Activated naive CD4-positive, alpha-beta T cell treated with anti-CD3 and anti-CD28 coated beads, Interleukin-2, amount 50 U/mL, for 16 hours (primary cell): Measurements from ENCODE around the gene COQ8A.
A peak's percentile ranks its signal among the peaks of the same experiment; 100 is the strongest.
"Not testable (repeated sequence)": the region's sequence is repeated elsewhere in the genome, so short reads cannot be mapped to it uniquely, and the experiment has no call there.

Experiments
- DNase-seq: peaks from one replicate; pipeline ENCODE4 v3.0.0-alpha.2; 2020

Gene COQ8A

DNA sequence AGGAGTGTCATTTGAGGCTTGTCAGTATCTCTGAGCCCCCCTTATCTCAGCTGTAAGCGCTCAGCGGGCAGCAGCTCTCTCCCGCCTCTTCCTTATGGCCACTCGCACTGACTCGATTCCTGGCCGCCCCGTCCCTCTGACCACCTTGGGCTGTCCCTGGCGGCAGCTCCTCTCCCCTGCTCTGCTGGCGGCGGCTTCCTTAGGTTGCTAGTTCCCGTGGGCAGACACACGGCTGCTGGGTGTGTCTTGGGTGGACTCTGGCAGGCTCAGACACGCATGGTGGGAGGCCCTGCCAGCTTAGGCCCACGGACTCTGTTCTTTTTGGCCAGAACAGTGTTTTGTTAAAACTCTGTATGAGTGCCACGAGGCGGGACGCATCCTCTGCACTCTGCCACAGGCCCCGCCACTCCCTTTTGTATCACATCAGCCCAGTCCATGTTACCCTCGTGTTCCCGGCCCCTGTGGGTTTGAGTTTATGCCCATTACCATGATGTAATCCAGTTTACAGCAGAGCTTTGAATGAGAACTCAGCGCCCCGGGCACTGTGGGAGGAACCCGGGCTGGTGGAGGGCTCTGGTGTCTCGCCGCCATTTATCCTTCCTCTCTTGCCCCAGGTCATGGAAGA lies 45.9 kb downstream of the COQ8A start:
- DNase-seq = no peak

DNA sequence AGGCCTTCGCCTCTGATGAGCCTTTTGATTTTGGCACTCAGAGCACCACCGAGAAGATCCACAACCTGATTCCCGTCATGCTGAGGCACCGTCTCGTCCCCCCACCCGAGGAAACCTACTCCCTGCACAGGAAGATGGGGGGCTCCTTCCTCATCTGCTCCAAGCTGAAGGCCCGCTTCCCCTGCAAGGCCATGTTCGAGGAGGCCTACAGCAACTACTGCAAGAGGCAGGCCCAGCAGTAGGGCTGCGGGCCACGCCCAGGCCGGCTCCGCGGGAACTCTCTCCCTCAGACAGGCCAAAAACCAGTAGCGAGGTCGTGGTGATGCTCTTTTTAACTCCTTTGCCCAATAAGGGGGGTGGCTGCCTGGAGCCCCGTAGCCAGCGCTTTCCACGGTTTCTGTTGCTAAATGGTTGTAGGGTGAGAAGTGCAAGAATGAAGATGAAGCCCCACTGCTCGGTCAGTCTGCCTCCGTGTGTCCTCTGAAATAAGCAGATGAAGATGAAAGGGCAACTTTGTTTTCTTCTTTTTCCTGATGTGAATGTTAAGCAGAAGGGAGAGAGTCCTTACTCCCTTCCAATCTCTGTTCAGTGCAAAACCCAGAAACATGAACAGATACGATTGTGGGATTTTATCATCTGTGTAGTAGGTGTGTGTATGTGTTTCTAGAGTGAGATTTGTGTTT lies 46.5 kb downstream of the COQ8A start:
- no peak for DNase-seq

GRCh38 chr1:226987179-226987536 lies 47.1 kb downstream of the COQ8A start:
- no peak for DNase-seq

- no peak for DNase-seq
Measured at GRCh38 chr1:226987623-226988333, 47.7 kb downstream of the COQ8A start.

GRCh38 chr1:226988334-226988666 lies 48.2 kb downstream of the COQ8A start:
- no peak for DNase-seq

GRCh38 chr1:226989085-226989920 lies 49.2 kb downstream of the COQ8A start:
- no peak for DNase-seq

DNA sequence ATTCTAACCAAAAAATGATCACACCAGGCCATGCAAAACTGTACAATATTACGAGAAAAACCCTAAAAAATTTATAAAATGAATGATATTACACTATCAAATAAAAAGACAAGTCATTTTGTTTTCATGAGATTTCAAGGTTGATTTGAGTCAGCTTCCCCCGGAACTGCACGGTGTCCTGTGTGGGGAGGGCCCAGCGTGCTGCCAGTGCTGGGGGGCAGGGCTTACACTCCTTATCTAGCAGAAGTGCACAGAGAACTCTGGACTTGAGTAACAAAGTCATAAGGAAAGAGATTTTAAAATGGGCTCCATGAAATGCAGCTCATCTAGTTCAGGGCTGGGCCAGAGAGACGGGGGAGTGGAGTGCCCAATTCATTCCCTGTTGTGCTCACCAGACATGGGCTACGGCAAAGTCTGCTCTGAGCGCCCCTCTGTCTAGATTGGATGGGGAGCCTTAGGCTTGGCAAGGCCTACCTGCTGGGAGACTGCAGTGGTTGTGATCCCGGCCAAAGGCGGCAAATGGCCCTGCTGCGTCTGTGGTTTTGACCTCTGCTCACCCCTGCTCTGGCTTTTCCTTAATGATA lies 50.1 kb downstream of the COQ8A start:
- peak; percentile 58 for DNase-seq

DNA sequence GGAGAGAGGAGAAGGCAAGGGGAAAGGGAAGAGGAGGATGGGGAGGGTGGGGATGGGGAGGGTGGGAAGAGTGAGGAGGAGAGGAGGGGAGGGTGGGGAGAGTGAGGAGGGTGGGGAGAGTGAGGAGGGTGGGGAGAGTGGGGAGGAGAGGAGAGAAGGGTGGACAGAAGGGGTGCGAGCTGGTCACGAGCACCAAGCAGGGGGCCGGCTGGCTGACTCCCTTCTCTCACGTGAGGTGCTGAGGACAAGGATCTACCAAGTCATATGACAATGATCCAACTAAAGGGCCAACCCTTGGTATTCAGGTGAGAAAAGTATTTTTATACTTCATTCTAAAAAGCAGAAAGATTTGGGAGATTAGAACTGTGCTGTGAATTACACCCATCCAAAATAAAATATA lies 51.8 kb downstream of the COQ8A start:
- no peak for DNase-seq

DNA sequence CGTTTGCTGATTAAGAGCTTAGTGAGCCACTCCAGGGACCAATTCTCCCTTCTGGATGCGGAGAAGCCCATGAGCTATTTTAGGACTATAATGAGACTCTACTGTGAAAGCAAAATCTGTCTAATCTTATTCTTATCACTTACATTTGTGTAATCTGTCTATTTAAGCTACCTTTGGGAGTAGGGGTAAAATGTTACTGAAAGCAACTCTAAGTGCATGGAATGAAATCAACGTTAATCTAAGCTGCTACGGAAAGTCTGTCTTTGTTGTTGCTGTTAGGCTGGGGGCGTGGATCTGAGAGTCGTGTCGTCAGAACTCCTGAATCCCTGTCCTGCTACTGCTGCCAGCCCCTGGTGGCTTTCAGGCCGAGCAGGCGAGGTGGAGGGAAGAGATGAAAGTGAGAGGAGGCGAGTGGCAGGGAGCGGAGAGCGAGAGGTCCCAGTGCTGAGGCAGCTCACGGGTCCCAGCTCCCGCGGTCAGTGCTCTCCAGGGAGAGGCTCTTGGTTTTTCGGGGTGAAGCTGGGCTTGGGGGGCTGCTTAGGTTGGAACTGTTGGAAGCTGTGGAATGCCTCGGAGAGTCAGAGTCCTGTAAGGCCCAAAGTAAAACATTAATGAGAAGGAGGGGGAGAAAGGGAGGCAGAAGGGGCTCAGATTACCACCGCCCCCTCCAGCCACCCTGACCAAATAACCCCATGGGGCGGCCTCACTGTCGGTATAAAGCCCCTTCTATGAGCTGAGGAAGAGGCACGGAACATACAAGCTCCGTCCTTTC lies 53.9 kb downstream of the COQ8A start:
- DNase-seq = no peak

DNA sequence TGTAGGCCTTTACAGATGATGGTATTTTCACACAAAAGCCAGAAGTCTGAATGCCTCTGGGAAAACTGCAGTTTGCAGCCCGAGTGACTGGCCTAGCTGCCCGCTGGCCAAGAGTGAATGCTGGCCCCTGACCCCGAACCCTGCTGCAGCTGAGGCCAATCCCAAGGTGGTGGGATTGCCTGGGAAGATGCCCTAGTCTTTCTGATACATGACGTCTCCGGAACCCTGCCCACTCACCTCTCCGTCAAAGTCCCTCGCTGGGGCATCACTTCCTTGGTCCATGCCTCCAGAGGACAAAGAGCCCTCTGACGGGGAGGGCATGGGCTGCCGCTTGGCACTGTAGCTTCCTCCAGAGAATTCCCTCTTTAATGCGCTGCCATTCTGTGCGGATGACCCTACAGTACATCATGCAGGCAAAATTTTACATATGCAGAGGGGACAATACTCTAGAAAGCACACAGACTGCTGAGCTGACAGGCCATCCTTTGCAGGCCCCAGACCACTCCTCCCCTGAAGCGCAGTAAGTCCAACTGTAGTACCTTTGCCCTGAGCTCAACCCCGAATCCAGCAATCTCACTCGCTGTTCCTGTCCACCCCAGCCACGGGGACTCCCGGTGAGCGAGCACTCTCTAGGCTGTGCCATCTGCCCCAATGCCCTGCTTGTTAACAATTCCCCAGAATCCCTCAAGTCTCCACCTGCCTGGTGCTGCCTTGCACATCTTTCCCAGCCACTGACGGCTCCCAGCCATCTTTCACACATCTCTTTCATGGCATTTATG lies 54.7 kb downstream of the COQ8A start:
- DNase-seq = no peak

DNA sequence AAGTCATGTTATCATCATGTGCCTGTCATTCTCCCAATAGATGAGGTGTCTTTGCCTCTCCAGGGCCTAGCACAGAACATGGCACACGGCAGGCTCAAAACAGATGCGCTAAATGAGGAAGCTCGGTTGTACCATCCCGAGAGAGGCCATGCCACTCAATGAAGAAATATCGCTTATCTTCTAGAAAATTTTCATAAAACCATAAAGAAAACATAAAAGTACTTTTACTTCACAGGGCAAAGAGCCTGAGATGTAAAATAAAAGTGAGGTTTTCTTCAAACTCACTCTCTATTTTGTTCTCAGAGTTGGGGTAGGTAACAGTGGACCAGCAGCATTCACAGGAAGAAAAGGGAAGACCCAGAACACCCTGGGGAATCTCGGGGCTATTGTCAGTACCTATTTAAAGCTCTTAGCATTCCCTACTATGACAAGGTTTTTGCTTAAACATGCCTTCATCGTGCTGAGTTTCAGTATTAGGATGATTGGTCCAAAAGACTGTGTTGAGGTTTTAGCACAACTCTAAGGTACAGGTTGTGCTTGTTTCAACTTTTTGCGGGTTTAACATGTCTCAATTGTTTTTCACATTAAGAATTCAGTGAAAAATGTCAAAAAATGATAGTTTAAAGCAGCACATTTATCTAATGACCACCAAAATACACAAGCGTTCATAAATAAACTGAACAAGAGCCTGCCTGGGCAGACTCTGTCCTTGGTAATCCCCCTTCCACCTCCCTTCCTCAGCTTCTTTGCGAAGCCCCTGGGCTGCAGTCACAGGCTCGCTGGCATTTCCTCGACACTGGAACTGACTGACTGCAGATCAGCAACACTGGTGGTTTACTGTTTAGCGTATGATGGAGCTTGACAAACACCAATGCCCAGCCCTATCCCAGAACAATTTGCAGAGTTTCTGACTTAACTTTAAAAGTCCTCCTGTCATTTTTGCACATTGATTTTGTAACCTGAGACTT lies 55.6 kb downstream of the COQ8A start:
- DNase-seq = no peak

GRCh38 chr1:226999579-226999978 lies 59.5 kb downstream of the COQ8A start:
- DNase-seq = not testable (repeated sequence)

GRCh38 chr1:227002531-227003049 lies 62.5 kb downstream of the COQ8A start:
- DNase-seq = no peak

DNA sequence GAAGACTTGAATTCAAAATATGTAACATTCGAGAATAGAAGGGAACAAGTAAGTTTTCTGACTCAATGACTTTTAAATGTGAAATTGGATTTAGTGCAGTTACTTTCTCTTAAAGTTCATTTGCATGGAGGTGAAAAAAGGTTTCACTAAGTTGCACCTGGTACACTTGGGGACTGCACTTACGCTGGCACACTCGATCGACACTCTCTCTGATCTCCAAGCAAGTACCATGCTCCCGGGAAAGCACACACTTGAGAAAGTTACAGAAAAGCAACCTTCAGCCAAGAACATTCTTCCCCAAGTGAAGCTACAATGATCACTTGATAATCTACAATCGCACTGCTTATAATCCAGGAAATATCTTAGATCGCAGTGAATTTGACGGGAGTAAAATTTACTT lies 63.1 kb downstream of the COQ8A start:
- no peak for DNase-seq

- no peak for DNase-seq
Measured at GRCh38 chr1:227004796-227005195, 64.7 kb downstream of the COQ8A start.

DNA sequence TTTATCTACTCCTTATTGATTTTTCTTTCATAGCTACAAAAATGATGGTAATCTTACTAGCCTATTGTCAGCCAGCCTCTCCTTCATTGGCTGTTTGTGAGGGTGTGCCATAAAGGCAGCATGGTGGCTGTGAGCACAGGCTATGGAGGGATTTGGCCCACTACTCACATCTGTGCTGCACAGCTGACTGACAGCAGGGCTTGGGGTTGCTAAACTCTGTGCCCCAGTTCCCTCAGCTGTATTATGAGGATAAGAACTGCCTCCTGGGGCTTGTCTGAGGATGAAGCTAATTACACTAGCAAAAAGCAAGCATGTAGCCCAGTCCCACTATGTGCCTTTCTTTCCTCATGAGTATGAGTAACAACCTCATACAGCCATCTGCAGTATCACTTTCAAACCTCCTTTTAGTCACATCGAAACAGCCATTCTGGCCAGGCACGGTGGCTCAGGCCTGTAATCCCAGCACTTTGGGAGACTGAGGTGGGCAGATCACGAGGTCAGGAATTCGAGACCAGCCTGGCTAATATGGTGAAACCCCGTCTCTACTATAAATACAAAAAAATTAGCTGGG lies 66.2 kb downstream of the COQ8A start:
- DNase-seq = no peak

GRCh38 chr1:227009937-227010336 lies 69.8 kb downstream of the COQ8A start:
- DNase-seq = no peak

DNA sequence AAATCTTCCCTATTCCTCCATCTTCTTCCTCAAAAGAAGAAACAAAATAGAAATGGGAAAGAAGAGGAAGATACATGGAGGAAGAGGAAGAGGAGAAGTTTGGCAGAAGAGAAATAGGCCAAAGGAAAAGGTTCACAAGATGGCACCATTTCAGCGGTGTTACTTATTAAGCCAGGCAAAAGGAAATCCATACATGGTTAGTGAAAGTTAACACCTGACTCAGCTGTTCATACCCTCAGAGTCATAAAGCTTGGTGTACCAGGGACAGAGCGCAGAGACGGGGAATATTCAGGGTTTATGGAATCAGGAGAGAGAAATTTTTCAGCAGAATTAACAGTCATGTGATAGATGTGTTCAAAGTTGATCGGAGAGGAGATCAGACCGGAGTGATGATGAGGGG lies 70.6 kb downstream of the COQ8A start:
- no peak for DNase-seq

DNA sequence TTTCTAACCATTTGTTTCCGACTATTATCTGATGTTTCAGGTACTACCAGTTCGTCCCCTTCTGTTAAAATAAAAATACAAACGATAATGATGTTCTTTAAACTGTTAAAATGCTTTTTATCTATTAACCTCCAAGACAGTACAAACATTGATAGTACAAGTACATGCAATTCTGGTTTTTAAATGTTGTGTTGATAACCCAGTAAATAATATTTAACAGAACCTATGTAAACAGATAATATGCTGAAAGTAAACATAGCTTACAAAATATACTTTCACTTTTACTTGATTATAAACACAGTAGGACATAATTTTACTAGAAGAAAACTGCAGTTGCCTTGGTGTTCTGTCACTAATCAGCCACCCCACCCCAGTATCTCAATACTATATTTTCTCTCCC lies 76.9 kb downstream of the COQ8A start:
- DNase-seq = no peak

GRCh38 chr1:227032396-227032795 lies 92.3 kb downstream of the COQ8A start:
- no peak for DNase-seq
